Epithelial cell of esophagus (primary cell): ENCODE measurements around the gene INPP5E.
A peak's percentile ranks its signal among the peaks of the same experiment; 100 is the strongest.
"Not testable (repeated sequence)": the region's sequence is repeated elsewhere in the genome, so short reads cannot be mapped to it uniquely, and the experiment has no call there.

Experiments
- DNase-seq: peaks from one replicate; pipeline ENCODE4 v3.0.0; 2010; ENCODE audit warnings: low read depth
- H3K4me3 ChIP-seq: 2 replicates; pipeline ENCODE4 v1.5.1; 2011; ENCODE audit warnings: mild to moderate bottlenecking, low read length, control low read depth
- CTCF ChIP-seq: IDR thresholded peaks from 2 replicates; pipeline ENCODE4 v1.5.1; 2011; ENCODE audit warnings: low read depth, mild to moderate bottlenecking, low read length, control low read depth, inconsistent platforms; ENCODE audit not compliant: insufficient read depth; ENCODE audit errors: missing control alignments

Gene INPP5E

GRCh38 chr9:136426787-136427186 is 12.9 kb downstream of the INPP5E start:
- DNase-seq = peak; percentile 28
- H3K4me3 ChIP-seq = no peak overlapping the region
- TF ChIP-seq CTCF = no peak

- H3K4me3 ChIP-seq, DNase-seq: not testable (repeated sequence)
Measured at GRCh38 chr9:136425367-136425766, 14.3 kb downstream of the INPP5E start.

GRCh38 chr9:136424750-136425362 is 14.8 kb downstream of the INPP5E start:
- H3K4me3 ChIP-seq = no peak overlapping the region

GRCh38 chr9:136423432-136424146 is 16.1 kb downstream of the INPP5E start:
- DNase-seq = no peak
- H3K4me3 ChIP-seq = no peak overlapping the region
- TF ChIP-seq CTCF = no peak

More at GRCh38 chr9:136424750-136425362, 14.8 kb downstream of the INPP5E start:
- no peak for TF ChIP-seq CTCF
- no peak for DNase-seq

- DNase-seq = no peak
- no peak for TF ChIP-seq CTCF
- no peak overlapping the region for H3K4me3 ChIP-seq
Measured at GRCh38 chr9:136422876-136423275, 16.8 kb downstream of the INPP5E start.

- no peak overlapping the region for H3K4me3 ChIP-seq
- no peak for TF ChIP-seq CTCF
- DNase-seq = no peak
Measured at GRCh38 chr9:136421791-136422190, 17.9 kb downstream of the INPP5E start.

- no peak for TF ChIP-seq CTCF
- H3K4me3 ChIP-seq = no peak overlapping the region
- no peak for DNase-seq
Measured at GRCh38 chr9:136419092-136419420, 20.6 kb downstream of the INPP5E start.
